ENCODE measurements around the gene MAP4K3.

DNA sequence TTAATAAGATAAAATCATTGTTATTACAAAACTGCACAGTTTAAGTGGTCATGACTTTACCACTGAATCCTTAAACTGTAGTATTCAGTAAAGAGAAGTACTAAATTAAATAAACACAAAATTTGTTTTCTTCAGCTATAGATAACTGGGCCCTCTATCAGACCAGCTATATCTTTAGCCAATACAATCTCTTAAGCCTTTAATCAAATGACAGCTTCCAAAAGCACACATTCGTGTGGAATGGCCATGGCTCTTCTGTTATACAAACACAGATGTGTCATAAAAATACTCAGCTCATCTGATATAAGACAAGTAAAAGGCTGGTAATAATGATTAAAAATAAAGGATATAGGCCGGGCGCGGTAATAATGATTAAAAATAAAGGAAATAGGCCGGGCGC is 135.7 kb downstream of the MAP4K3 start:
- TF ChIP-seq POLR2A (IDR thresholded peaks at IDR 0.05; ENCODE audit: low read length) (no peak), GATA1 (IDR thresholded peaks at IDR 0.05; ENCODE audit: low read depth, low read length) (no peak)

Measured in erythroblast (primary cell).